ENCODE results near the gene PCDHGA9. TPM values are rescaled to one million over a fixed set of nuclear protein-coding genes. Genes with fewer than 3 reads are reported as not detected.
"Not testable (repeated sequence)": the region's sequence is repeated elsewhere in the genome, so short reads cannot be mapped to it uniquely, and the experiment has no call there.

The PCDHGA9 gene
- total RNA-seq, 4 donors from 2014 or later: 3.8 to 5.5 (median 5.1) TPM

DNA sequence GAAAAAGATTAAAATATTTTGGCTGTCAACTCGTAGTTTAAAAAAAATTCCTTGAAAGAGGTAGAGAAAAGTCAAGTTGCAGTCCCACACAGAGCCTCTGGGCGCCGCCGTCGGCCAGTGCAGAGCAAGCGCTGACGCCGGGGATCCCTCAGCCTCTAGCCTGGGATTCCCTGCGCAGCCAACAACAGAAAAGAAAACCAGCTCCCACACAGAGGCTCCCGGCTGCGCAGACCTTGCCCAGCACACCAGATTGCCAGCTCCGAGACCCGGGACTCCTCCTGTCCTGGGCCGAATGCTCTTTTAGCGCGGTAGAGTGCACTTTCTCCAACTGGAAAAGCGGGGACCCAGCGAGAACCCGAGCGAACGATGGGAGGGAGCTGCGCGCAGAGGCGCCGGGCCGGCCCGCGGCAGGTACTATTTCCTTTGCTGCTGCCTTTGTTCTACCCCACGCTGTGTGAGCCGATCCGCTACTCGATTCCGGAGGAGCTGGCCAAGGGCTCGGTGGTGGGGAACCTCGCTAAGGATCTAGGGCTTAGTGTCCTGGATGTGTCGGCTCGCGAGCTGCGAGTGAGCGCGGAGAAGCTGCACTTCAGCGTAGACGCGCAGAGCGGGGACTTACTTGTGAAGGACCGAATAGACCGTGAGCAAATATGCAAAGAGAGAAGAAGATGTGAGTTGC lies 15.1 kb downstream of the PCDHGA9 start, which contains the start of gene PCDHGB7:
Gene PCDHGB7, plus strand, starts transcription at position 184 of the 679 bp plus-strand sequence. Its CDS starts 183 bp downstream, at position 367.
- H3K36me3 ChIP-seq, H3K4me1 ChIP-seq, DNase-seq: not testable (repeated sequence)
- H3K9me3 ChIP-seq: peaks cover 23 to 100% (median 94%) of the 10 kb centered on the region in 3 donors
- H3K27ac ChIP-seq: peak within 1 kb of the TSS in 2 of 4 donors; percentile 51 to 56
- H3K4me3 ChIP-seq: peak within 1 kb of the TSS in 3 of 4 donors; percentile 42 to 57 (median 45)
- intact Hi-C loops (cut with DNase I): loop anchor here (10.0 kb wide), 2 partner anchors 107 to 137 kb away; no protein-coding TSS in a partner anchor
- peaks cover 0 to 51% (median 0%) of the 10 kb centered on the region in 4 donors for H3K27me3 ChIP-seq
- TF ChIP-seq, protein P1, sequence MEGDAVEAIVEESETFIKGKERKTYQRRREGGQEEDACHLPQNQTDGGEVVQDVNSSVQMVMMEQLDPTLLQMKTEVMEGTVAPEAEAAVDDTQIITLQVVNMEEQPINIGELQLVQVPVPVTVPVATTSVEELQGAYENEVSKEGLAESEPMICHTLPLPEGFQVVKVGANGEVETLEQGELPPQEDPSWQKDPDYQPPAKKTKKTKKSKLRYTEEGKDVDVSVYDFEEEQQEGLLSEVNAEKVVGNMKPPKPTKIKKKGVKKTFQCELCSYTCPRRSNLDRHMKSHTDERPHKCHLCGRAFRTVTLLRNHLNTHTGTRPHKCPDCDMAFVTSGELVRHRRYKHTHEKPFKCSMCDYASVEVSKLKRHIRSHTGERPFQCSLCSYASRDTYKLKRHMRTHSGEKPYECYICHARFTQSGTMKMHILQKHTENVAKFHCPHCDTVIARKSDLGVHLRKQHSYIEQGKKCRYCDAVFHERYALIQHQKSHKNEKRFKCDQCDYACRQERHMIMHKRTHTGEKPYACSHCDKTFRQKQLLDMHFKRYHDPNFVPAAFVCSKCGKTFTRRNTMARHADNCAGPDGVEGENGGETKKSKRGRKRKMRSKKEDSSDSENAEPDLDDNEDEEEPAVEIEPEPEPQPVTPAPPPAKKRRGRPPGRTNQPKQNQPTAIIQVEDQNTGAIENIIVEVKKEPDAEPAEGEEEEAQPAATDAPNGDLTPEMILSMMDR (IDR thresholded peaks at IDR 0.05): peak; percentile 23 to 67 (median 58)
- 20 to 22% methylated on average over 17 to 22 of the region's 47 CpGs for WGBS, 2 donors

DNA sequence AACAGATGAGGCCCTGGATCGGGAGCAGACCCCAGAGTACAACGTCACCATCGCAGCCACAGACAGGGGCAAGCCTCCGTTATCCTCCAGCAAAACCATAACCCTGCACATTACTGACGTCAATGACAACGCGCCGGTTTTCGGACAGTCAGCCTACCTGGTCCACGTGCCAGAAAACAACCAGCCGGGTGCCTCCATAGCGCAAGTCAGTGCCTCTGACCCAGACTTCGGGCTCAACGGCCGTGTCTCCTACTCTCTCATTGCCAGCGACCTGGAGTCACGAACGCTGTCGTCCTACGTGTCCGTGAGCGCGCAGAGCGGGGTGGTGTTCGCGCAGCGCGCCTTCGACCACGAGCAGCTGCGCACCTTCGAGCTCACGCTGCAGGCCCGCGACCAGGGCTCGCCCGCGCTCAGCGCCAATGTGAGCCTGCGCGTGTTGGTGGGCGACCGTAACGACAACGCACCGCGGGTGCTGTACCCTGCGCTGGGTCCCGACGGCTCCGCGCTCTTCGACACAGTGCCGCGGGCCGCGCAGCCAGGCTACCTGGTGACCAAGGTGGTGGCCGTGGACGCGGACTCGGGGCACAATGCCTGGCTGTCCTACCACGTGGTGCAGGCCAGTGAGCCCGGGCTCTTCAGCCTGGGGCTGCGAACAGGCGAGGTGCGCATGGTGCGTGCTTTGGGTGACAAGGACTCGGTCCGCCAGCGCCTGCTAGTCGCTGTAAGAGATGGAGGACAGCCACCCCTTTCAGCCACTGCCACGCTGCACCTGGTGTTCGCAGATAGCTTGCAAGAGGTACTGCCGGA lies 16.7 kb downstream of the PCDHGA9 start:
- 34 to 47% methylated on average over 8 to 14 of the region's 74 CpGs for WGBS, 2 donors
- intact Hi-C loops (cut with DNase I): loop anchor here (10.0 kb wide), 2 partner anchors 106 to 136 kb away; no protein-coding TSS in a partner anchor

DNA sequence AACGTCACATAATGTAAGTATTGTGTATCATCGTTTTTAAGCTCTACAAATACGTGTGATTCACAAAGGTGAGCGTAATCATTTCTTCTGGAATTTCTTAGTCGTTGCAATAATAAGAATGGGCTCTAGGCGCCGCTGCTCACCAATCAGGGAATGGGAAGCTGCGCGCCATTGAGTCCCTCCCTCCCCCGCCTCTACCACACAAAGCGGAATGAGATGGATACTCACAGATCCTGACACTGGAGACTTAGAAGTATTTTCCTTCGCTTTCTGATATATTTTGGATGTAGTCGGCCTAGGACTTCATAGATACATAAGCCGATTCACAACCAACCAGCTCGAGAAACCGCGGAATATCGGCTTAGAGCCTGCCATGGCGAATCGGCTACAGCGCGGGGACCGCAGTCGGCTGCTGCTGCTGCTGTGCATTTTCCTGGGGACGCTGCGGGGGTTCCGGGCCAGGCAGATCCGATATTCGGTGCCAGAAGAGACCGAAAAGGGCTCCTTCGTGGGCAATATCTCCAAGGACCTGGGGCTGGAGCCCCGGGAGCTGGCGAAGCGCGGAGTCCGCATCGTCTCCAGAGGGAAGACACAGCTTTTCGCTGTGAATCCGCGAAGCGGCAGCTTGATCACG lies 18.4 kb downstream of the PCDHGA9 start, which contains the start of gene PCDHGA11:
Gene PCDHGA11, plus strand, starts transcription at position 197 of the 634 bp plus-strand sequence. Its CDS starts 177 bp downstream, at position 374.
- H3K4me1 ChIP-seq: peaks cover 0 to 8% (median 0%) of the 10 kb centered on the region in 3 donors
- intact Hi-C loops (cut with DNase I): no loop called here
- H3K27me3 ChIP-seq: peaks cover 0 to 36% (median 0%) of the 10 kb centered on the region in 4 donors
- peak within 1 kb of the TSS in 3 of 4 donors; percentile 24 to 58 (median 31) for H3K4me3 ChIP-seq
- TF ChIP-seq POLR2A (IDR thresholded peaks at IDR 0.05): no peak
- TF ChIP-seq, protein P1 (IDR thresholded peaks at IDR 0.05): peak in 5 of 6 experiments; percentile 15 to 44 (median 24)
- 13 to 28% methylated on average over 16 to 31 of the region's 42 CpGs for WGBS, 2 donors
- H3K36me3 ChIP-seq: peaks cover 0 to 9% (median 0%) of the 10 kb centered on the region in 3 donors
- no peak for DNase-seq
- peaks cover 23 to 100% (median 92%) of the 10 kb centered on the region in 3 donors for H3K9me3 ChIP-seq
- H3K27ac ChIP-seq: no peak within 1 kb of the TSS

More for the DNA sequence above, 16.7 kb downstream of the PCDHGA9 start:
- peaks cover 23 to 100% (median 92%) of the 10 kb centered on the region in 3 donors for H3K9me3 ChIP-seq
- H3K4me3 ChIP-seq: peak overlapping the region in 1 of 4 donors; percentile 57
- H3K4me1 ChIP-seq: peaks cover 0 to 8% (median 0%) of the 10 kb centered on the region in 3 donors
- H3K27me3 ChIP-seq: peaks cover 0 to 47% (median 0%) of the 10 kb centered on the region in 4 donors
- no peak for TF ChIP-seq POLR2A (IDR thresholded peaks at IDR 0.05)
- TF ChIP-seq, protein P1 (IDR thresholded peaks at IDR 0.05): no peak
- DNase-seq: no peak
- H3K27ac ChIP-seq: no peak overlapping the region
- peaks cover 0 to 9% (median 0%) of the 10 kb centered on the region in 3 donors for H3K36me3 ChIP-seq

DNA sequence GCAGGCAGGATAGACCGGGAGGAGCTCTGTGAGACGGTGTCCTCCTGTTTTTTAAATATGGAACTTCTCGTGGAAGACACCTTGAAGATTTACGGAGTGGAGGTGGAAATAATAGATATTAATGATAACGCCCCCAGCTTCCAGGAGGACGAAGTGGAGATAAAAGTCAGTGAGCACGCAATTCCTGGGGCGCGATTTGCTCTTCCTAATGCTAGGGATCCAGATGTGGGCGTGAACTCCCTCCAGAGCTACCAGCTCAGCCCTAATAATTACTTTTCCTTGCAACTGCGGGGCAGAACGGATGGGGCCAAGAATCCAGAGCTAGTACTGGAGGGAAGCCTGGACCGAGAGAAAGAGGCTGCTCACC lies 18.9 kb downstream of the PCDHGA9 start:
- intact Hi-C loops (cut with DNase I): no loop called here
- Histone ChIP-seq H3K4me3 (peak overlapping the region in 3 of 4 donors; percentile 24 to 58 (median 31)), H3K27me3 (peaks cover 0 to 36% (median 0%) of the 10 kb centered on the region in 4 donors), H3K27ac (no peak overlapping the region), H3K36me3 (peaks cover 0 to 9% (median 0%) of the 10 kb centered on the region in 3 donors), H3K4me1 (peaks cover 0 to 8% (median 0%) of the 10 kb centered on the region in 3 donors), H3K9me3 (peaks cover 23 to 100% (median 93%) of the 10 kb centered on the region in 3 donors)
- TF ChIP-seq, protein P1 (IDR thresholded peaks at IDR 0.05): no peak
- DNase-seq: no peak
- 14 to 16% methylated on average over 12 to 13 of the region's 13 CpGs for WGBS, 2 donors
